ENCODE measurements around the gene DGKQ. TPM values are rescaled to one million over a fixed set of nuclear protein-coding genes. Genes with fewer than 3 reads are reported as not detected.
"Not testable (repeated sequence)": the region's sequence is repeated elsewhere in the genome, so short reads cannot be mapped to it uniquely, and the experiment has no call there.

DGKQ gene
- total and polyA plus RNA-seq, 2 of the 13 experiments (the other 11 are each of a cell fraction or from before 2014, with no cell fraction given) = 4.5 to 7.2 TPM

DNA sequence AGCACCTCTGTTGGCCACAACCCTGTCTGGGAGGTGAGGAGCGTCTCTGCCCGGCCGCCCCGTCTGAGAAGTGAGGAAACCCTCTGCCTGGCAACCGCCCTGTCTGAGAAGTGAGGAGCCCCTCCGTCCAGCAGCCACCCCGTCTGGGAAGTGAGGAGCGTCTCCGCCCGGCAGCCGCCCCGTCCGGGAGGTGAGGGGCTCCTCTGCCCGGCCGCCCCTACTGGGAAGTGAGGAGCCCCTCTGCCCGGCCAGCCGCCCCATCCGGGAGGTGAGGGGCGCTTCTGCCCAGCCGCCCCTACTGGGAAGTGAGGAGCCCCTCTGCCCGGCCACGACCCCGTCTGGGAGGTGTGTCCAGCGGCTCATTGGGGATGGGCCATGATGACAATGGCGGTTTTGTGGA is 2.6 kb upstream of the DGKQ start:
- CTCF ChIA-PET (ENCODE audit: low intra/inter-chr PET ratio, low total read pairs) = not testable (repeated sequence)

DNA sequence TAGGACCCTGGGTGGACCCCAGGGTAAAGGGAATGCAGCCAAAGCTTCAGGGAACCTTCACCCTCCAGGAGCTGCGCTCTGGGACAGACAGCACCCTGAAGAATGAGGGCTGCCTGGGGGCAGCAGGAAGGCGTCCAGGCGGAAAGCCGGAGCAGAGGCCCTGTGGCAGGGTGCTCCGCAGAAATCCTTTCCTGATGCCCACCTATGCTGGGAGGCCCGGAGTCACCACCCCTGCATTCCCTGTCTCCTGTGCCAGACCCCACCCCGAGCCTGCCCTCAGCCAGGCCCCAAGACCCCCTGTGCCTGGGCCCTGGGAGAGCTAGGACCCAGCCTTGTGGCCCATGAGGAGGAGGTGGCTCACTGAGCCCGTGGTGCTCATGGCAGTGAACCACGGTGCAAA is 1.3 kb upstream of the DGKQ start:
- Histone ChIP-seq H4K20me1 (ENCODE audit: insufficient read depth, low read length) (peaks cover 3% of the 10 kb centered on the region; the same call in 1 of the 2 replicates), H3K79me2 (ENCODE audit: insufficient read depth, low read length) (no peaks in the 10 kb centered on the region), H3K9ac (ENCODE audit: insufficient read depth, low read depth, low read length) (no peak overlapping the region), H3K9me3 (ENCODE audit: low read length) (no peaks in the 10 kb centered on the region), H3K4me3 (replicated peaks in 1 of 3; ENCODE audit: insufficient read depth in 1 of 3, low read depth in 2 of 3, low read length in 3 of 3) (no peak overlapping the region), H3K4me2 (ENCODE audit: low read depth, low read length) (no peak overlapping the region), H2AFZ (ENCODE audit: low read length) (no peak overlapping the region), H3K4me1 (ENCODE audit: insufficient read depth, low read length) (peaks cover 29% of the 10 kb centered on the region), H3K36me3 (replicated peaks in 1 of 2; ENCODE audit: control insufficient read depth in 1 of 2, insufficient read depth in 2 of 2, low read length in 2 of 2) (no peaks in the 10 kb centered on the region), H3K27me3 (ENCODE audit: control insufficient read depth in 1 of 2, insufficient read depth in 2 of 2, low read length in 2 of 2) (peaks cover 0 to 3% of the 10 kb centered on the region in 2 experiments; a peak in 3 of 5 replicates), H3K27ac (ENCODE audit: extremely low read length, insufficient read depth, low read length) (no peak overlapping the region)
- BruUV-seq (replicated peaks) = no TSS peak
- WGBS (ENCODE audit: low lambda C conversion rate) = 8% methylated on average over 2 of the region's 9 CpGs
- no peak for FAIRE-seq
- intact Hi-C loops (cut with micrococcal nuclease; ENCODE audit: unreplicated experiment) (no loop called here), in situ Hi-C loops (cut with HindIII; ENCODE audit: extremely low pct_ligation_motif_present, low pct_unique_long_range_greater_than_20kb) (no loop called here)
- TF ChIP-seq CBX5 (CRISPR knock-in tag; IDR thresholded peaks at IDR 0.05; ENCODE audit: borderline replicate concordance) (no peak), SNAI1 (CRISPR knock-in tag; IDR thresholded peaks at IDR 0.05; ENCODE audit: borderline replicate concordance) (no peak)
- CTCF ChIA-PET (ENCODE audit: low intra/inter-chr PET ratio, low total read pairs) = no interaction called here
- no peak for DNase-seq (ENCODE audit: low spot score)
- no peak for ATAC-seq
- POLR2A ChIA-PET = interaction anchor here (0.9 kb wide), 2 partner anchors 10 to 12 kb away, joined by 3 read pairs; partner anchors contain the start of gene IDUA

More for the DNA sequence above, 2.6 kb upstream of the DGKQ start:
- in situ Hi-C loops (cut with HindIII; ENCODE audit: extremely low pct_ligation_motif_present, low pct_unique_long_range_greater_than_20kb); H3K27me3 ChIP-seq (ENCODE audit: control insufficient read depth in 1 of 2, insufficient read depth in 2 of 2, low read length in 2 of 2); ATAC-seq; H3K9ac ChIP-seq (ENCODE audit: insufficient read depth, low read depth, low read length); H2AFZ ChIP-seq (ENCODE audit: low read length); H3K9me3 ChIP-seq (ENCODE audit: low read length); H3K36me3 ChIP-seq (replicated peaks in 1 of 2; ENCODE audit: control insufficient read depth in 1 of 2, insufficient read depth in 2 of 2, low read length in 2 of 2); H3K4me2 ChIP-seq (ENCODE audit: low read depth, low read length); intact Hi-C loops (cut with micrococcal nuclease; ENCODE audit: unreplicated experiment); POLR2A ChIA-PET; H4K20me1 ChIP-seq (ENCODE audit: insufficient read depth, low read length); H3K27ac ChIP-seq (ENCODE audit: extremely low read length, insufficient read depth, low read length); H3K4me3 ChIP-seq (replicated peaks in 1 of 3; ENCODE audit: insufficient read depth in 1 of 3, low read depth in 2 of 3, low read length in 3 of 3); H3K79me2 ChIP-seq (ENCODE audit: insufficient read depth, low read length); DNase-seq (ENCODE audit: low spot score); FAIRE-seq; BruUV-seq (replicated peaks): not testable (repeated sequence)
- peaks cover 29% of the 10 kb centered on the region for H3K4me1 ChIP-seq (ENCODE audit: insufficient read depth, low read length)
- WGBS (ENCODE audit: low lambda C conversion rate) = 75% methylated on average over 9 of the region's 25 CpGs
